ENCODE results near the gene PIGB.

Gene PIGB

GRCh38 chr15:55327387-55327786, 8.4 kb downstream of the PIGB start:
- DNase-seq (ENCODE audit: low read depth, low spot score), result no peak
- Histone ChIP-seq H3K4me3 (no peak overlapping the region), H3K9ac (ENCODE audit: insufficient read length) (no peak overlapping the region), H3K27ac (no peak overlapping the region), H3K36me3 (ENCODE audit: insufficient read depth, low read length) (no peaks in the 10 kb centered on the region), H3K9me3 (ENCODE audit: low read depth, low read length) (no peaks in the 10 kb centered on the region)
- TF ChIP-seq EZH2 (IDR thresholded peaks at IDR 0.05) (no peak), POLR2AphosphoS5 (IDR thresholded peaks at IDR 0.05; ENCODE audit: borderline replicate concordance, low read depth, low read length) (no peak), FOXP2 (optimal IDR thresholded peaks at IDR 0.05; ENCODE audit: control extremely low read depth, extremely low read length, insufficient read depth) (no peak)

DNA sequence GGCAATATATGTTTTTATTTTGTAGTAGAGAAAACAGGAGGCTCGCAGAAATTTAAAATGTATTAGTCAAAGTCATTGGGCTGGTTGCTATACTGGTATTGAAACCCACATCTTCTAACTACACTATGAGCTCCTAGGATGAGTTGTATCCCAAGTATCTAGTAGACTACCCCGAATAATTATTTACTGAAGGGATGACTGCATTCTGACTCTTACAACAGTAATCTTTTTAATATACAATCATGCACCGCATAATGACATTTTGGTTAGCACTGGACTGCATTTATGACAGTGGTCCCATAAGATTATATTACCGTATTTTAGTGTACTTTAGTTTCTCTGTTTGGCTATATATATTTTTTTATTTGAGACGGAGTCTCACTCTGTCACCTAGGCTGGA, 15.3 kb downstream of the PIGB start:
- no peaks in the 10 kb centered on the region for H3K9me3 ChIP-seq (ENCODE audit: low read depth, low read length)
- no peak overlapping the region for H3K4me3 ChIP-seq
- H3K36me3 ChIP-seq (ENCODE audit: insufficient read depth, low read length), result no peaks in the 10 kb centered on the region
- no peak for DNase-seq (ENCODE audit: low read depth, low spot score)
- no peak overlapping the region for H3K9ac ChIP-seq (ENCODE audit: insufficient read length)
- H3K27ac ChIP-seq, result no peak overlapping the region
- TF ChIP-seq EZH2 (IDR thresholded peaks at IDR 0.05) (no peak), FOXP2 (optimal IDR thresholded peaks at IDR 0.05; ENCODE audit: control extremely low read depth, extremely low read length, insufficient read depth) (no peak), POLR2AphosphoS5 (IDR thresholded peaks at IDR 0.05; ENCODE audit: borderline replicate concordance, low read depth, low read length) (no peak)

GRCh38 chr15:55334997-55335396, 16.0 kb downstream of the PIGB start:
- TF ChIP-seq FOXP2 (optimal IDR thresholded peaks at IDR 0.05; ENCODE audit: control extremely low read depth, extremely low read length, insufficient read depth), result no peak
- no peak for TF ChIP-seq POLR2AphosphoS5 (IDR thresholded peaks at IDR 0.05; ENCODE audit: borderline replicate concordance, low read depth, low read length)
- TF ChIP-seq EZH2 (IDR thresholded peaks at IDR 0.05), result no peak
- DNase-seq (ENCODE audit: low read depth, low spot score), result no peak
- no peak overlapping the region for H3K27ac ChIP-seq
- H3K9me3 ChIP-seq (ENCODE audit: low read depth, low read length), result no peaks in the 10 kb centered on the region
- no peaks in the 10 kb centered on the region for H3K36me3 ChIP-seq (ENCODE audit: insufficient read depth, low read length)
- no peak overlapping the region for H3K9ac ChIP-seq (ENCODE audit: insufficient read length)
- no peak overlapping the region for H3K4me3 ChIP-seq

DNA sequence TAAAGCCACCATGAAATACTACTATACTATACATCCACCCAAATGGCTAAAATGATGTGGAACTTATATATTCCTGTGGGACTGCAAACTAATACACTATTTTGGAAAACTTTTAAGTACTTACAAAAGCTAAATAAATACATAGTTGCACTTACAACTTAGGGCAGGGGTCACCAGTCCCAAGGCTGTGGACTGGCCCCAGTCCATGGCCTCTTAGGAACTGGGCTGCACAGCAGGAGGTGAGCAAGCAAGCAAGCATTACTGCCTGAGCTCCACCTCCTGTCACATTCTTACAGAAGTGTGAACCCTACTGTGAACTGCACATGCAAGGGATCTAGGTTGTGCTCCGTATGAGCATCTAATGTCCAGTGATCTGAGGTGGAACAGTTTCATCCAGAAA, 18.1 kb downstream of the PIGB start:
- TF ChIP-seq FOXP2 (optimal IDR thresholded peaks at IDR 0.05; ENCODE audit: control extremely low read depth, extremely low read length, insufficient read depth), result no peak
- TF ChIP-seq POLR2AphosphoS5 (IDR thresholded peaks at IDR 0.05; ENCODE audit: borderline replicate concordance, low read depth, low read length), result no peak
- no peak for TF ChIP-seq EZH2 (IDR thresholded peaks at IDR 0.05)
- H3K36me3 ChIP-seq (ENCODE audit: insufficient read depth, low read length), result no peaks in the 10 kb centered on the region
- H3K27ac ChIP-seq, result no peak overlapping the region
- H3K9me3 ChIP-seq (ENCODE audit: low read depth, low read length), result no peaks in the 10 kb centered on the region
- H3K9ac ChIP-seq (ENCODE audit: insufficient read length), result no peak overlapping the region
- no peak overlapping the region for H3K4me3 ChIP-seq
- no peak for DNase-seq (ENCODE audit: low read depth, low spot score)

GRCh38 chr15:55343168-55343567, 24.1 kb downstream of the PIGB start:
- H3K27ac ChIP-seq, result no peak overlapping the region
- no peaks in the 10 kb centered on the region for H3K9me3 ChIP-seq (ENCODE audit: low read depth, low read length)
- H3K9ac ChIP-seq (ENCODE audit: insufficient read length), result no peak overlapping the region
- TF ChIP-seq FOXP2 (optimal IDR thresholded peaks at IDR 0.05; ENCODE audit: control extremely low read depth, extremely low read length, insufficient read depth) (no peak), POLR2AphosphoS5 (IDR thresholded peaks at IDR 0.05; ENCODE audit: borderline replicate concordance, low read depth, low read length) (peak; percentile 44; the same call in 1 of the 2 replicates), EZH2 (IDR thresholded peaks at IDR 0.05) (no peak)
- DNase-seq (ENCODE audit: low read depth, low spot score), result peak; percentile 76
- H3K36me3 ChIP-seq (ENCODE audit: insufficient read depth, low read length), result no peaks in the 10 kb centered on the region
- peak overlapping the region; percentile 0; the same call in 1 of the 2 replicates for H3K4me3 ChIP-seq

DNA sequence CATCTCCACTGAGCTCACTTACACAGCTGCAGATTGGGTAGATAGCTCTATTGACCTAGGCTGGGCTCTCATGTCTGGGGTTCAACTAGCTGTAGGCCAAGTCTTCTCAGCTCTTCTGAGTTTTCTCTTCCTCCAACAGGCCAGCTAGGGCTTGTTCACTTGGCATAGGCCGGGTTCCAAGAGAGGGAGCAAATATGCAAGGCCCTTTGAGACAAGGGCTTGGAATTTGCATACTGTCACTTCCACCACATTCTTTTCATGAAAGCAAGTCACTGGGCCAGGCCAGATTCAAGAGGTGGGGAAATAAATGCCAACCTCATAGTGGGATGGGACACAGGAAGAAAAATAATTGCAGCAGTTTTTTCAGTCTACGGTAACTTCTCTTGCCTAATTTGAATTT, 25.2 kb downstream of the PIGB start:
- no peak for DNase-seq (ENCODE audit: low read depth, low spot score)
- H3K9me3 ChIP-seq (ENCODE audit: low read depth, low read length), result no peaks in the 10 kb centered on the region
- TF ChIP-seq FOXP2 (optimal IDR thresholded peaks at IDR 0.05; ENCODE audit: control extremely low read depth, extremely low read length, insufficient read depth), result no peak
- H3K4me3 ChIP-seq, result peak overlapping the region; percentile 22; the same call in 1 of the 2 replicates
- no peak overlapping the region for H3K9ac ChIP-seq (ENCODE audit: insufficient read length)
- H3K36me3 ChIP-seq (ENCODE audit: insufficient read depth, low read length), result no peaks in the 10 kb centered on the region
- H3K27ac ChIP-seq, result 0 out of 2 replicates have a peak overlapping the region, but pooled peaks have one; percentile 25

GRCh38 chr15:55348281-55348778, 29.3 kb downstream of the PIGB start:
- no peak for DNase-seq (ENCODE audit: low read depth, low spot score)
- H3K9ac ChIP-seq (ENCODE audit: insufficient read length), result no peak overlapping the region
- no peak overlapping the region for H3K4me3 ChIP-seq
- no peak overlapping the region for H3K27ac ChIP-seq
- no peaks in the 10 kb centered on the region for H3K36me3 ChIP-seq (ENCODE audit: insufficient read depth, low read length)
- TF ChIP-seq POLR2AphosphoS5 (IDR thresholded peaks at IDR 0.05; ENCODE audit: borderline replicate concordance, low read depth, low read length) (no peak), FOXP2 (optimal IDR thresholded peaks at IDR 0.05; ENCODE audit: control extremely low read depth, extremely low read length, insufficient read depth) (no peak), EZH2 (IDR thresholded peaks at IDR 0.05) (no peak)
- no peaks in the 10 kb centered on the region for H3K9me3 ChIP-seq (ENCODE audit: low read depth, low read length)

DNA sequence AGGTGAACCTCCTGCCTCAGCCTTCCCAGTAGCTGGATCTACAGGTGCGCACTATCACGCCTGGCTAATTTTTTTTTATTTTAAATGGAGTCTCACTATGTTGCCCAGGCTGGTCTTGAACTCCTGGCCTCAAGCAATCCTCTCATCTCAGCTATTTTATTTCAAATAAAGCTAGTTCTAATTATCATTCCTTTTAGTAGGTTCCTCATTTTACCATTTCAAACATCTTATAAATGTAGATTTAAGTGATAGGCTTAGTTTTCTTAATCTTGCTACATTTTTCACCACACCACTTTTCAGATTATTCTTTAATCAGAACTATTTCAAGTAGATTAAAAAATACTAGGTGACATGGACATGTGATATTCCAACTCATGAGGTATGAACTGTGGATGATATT, 30.3 kb downstream of the PIGB start:
- H3K27ac ChIP-seq, result no peak overlapping the region
- no peaks in the 10 kb centered on the region for H3K9me3 ChIP-seq (ENCODE audit: low read depth, low read length)
- no peaks in the 10 kb centered on the region for H3K36me3 ChIP-seq (ENCODE audit: insufficient read depth, low read length)
- TF ChIP-seq EZH2 (IDR thresholded peaks at IDR 0.05) (no peak), FOXP2 (optimal IDR thresholded peaks at IDR 0.05; ENCODE audit: control extremely low read depth, extremely low read length, insufficient read depth) (no peak), POLR2AphosphoS5 (IDR thresholded peaks at IDR 0.05; ENCODE audit: borderline replicate concordance, low read depth, low read length) (no peak)
- H3K4me3 ChIP-seq, result no peak overlapping the region
- no peak for DNase-seq (ENCODE audit: low read depth, low spot score)
- no peak overlapping the region for H3K9ac ChIP-seq (ENCODE audit: insufficient read length)

- Histone ChIP-seq H3K9ac (ENCODE audit: insufficient read length) (no peak overlapping the region), H3K9me3 (ENCODE audit: low read depth, low read length) (no peaks in the 10 kb centered on the region), H3K27ac (no peak overlapping the region), H3K4me3 (no peak overlapping the region), H3K36me3 (ENCODE audit: insufficient read depth, low read length) (no peaks in the 10 kb centered on the region)
- no peak for DNase-seq (ENCODE audit: low read depth, low spot score)
- TF ChIP-seq POLR2AphosphoS5 (IDR thresholded peaks at IDR 0.05; ENCODE audit: borderline replicate concordance, low read depth, low read length) (no peak), EZH2 (IDR thresholded peaks at IDR 0.05) (no peak), FOXP2 (optimal IDR thresholded peaks at IDR 0.05; ENCODE audit: control extremely low read depth, extremely low read length, insufficient read depth) (no peak)
These were observed 34.0 kb downstream of the PIGB start for GRCh38 chr15:55353025-55353424.

All from SK-N-MC (cell line).